Measurements from ENCODE around the gene PRR3.

PRR3 gene

DNA sequence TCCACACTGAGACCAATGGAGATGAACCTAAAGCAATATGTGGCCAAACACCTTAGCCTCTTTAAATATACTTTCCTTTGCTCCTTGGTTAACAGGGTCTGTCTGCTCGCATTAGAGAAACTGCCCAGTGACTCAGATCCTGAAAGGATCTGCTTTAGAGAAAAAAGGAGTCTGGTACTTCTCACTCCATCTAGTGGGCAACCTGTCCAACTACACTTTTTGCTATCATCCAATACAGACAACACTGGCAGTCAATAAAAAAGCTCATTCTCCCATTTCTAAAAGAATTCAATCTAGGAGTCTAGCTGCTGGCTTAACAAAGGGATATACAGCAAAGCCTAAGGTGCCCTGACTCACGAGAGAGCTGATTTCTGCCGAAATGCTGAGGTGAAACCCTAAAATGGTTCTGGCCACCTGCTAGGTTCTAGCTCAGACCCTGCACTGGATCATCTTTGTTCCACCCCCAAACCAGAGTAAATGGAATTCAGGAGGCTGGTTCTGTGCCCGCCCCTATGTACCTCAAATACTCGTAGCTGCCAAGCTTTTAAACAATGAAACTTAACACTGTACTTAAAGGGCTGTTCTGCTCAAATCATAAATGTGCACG, 12.3 kb upstream of the PRR3 start:
- no peak overlapping the region for H2AFZ ChIP-seq (ENCODE audit: low read depth, low read length)
- peak; percentile 33 for DNase-seq
- H3K9ac ChIP-seq (ENCODE audit: low read depth, low read length) = no peak overlapping the region
- no peak overlapping the region for H3K4me2 ChIP-seq (ENCODE audit: insufficient read depth, low read length)
- no peaks in the 10 kb centered on the region for H3K79me2 ChIP-seq (ENCODE audit: insufficient read depth, low read length)
- no peak overlapping the region for H3K27ac ChIP-seq (ENCODE audit: low read length)
- H3K4me1 ChIP-seq (ENCODE audit: insufficient read depth, low read length) = peaks cover 15% of the 10 kb centered on the region
- H3K36me3 ChIP-seq (ENCODE audit: insufficient read depth, low read length) = peaks cover 37% of the 10 kb centered on the region; the same call in 1 of the 2 replicates
- H4K20me1 ChIP-seq (ENCODE audit: insufficient read depth, low read length) = 0 out of 2 replicates have a peak, but pooled peaks cover 2% of the 10 kb centered on the region
- ATAC-seq (ENCODE audit: insufficient read depth, low read depth) = peak; percentile 71
- no peak overlapping the region for H3K4me3 ChIP-seq (ENCODE audit: low read depth in 1 of 2, low read length in 2 of 2)
- no peaks in the 10 kb centered on the region for H3K27me3 ChIP-seq (ENCODE audit: insufficient read depth, low read length, poor library complexity)
- H3K9me3 ChIP-seq (ENCODE audit: insufficient read depth, low read length, severe bottlenecking) = no peaks in the 10 kb centered on the region
- TF ChIP-seq CTCF (IDR thresholded peaks at IDR 0.05; ENCODE audit: borderline replicate concordance, extremely low read depth, low read length, poor library complexity, severe bottlenecking) = peak; percentile 85
- no peak for TF ChIP-seq EZH2 (IDR thresholded peaks at IDR 0.05; ENCODE audit: borderline replicate concordance, low read depth, low read length, severe bottlenecking)

- no peak overlapping the region for H3K4me3 ChIP-seq (ENCODE audit: low read depth in 1 of 2, low read length in 2 of 2)
- no peak for ATAC-seq (ENCODE audit: insufficient read depth, low read depth)
- no peak for DNase-seq
- H3K4me2 ChIP-seq (ENCODE audit: insufficient read depth, low read length) = no peak overlapping the region
- H3K27ac ChIP-seq (ENCODE audit: low read length) = no peak overlapping the region
- H3K79me2 ChIP-seq (ENCODE audit: insufficient read depth, low read length) = no peaks in the 10 kb centered on the region
- H3K4me1 ChIP-seq (ENCODE audit: insufficient read depth, low read length) = peaks cover 5% of the 10 kb centered on the region
- no peak overlapping the region for H3K9ac ChIP-seq (ENCODE audit: low read depth, low read length)
- peaks cover 63% of the 10 kb centered on the region for H3K36me3 ChIP-seq (ENCODE audit: insufficient read depth, low read length)
- H4K20me1 ChIP-seq (ENCODE audit: insufficient read depth, low read length) = peaks cover 4% of the 10 kb centered on the region; the same call in 1 of the 2 replicates
- TF ChIP-seq EZH2 (IDR thresholded peaks at IDR 0.05; ENCODE audit: borderline replicate concordance, low read depth, low read length, severe bottlenecking) (no peak), CTCF (IDR thresholded peaks at IDR 0.05; ENCODE audit: borderline replicate concordance, extremely low read depth, low read length, poor library complexity, severe bottlenecking) (no peak)
- H3K9me3 ChIP-seq (ENCODE audit: insufficient read depth, low read length, severe bottlenecking) = no peaks in the 10 kb centered on the region
- H3K27me3 ChIP-seq (ENCODE audit: insufficient read depth, low read length, poor library complexity) = no peaks in the 10 kb centered on the region
- H2AFZ ChIP-seq (ENCODE audit: low read depth, low read length) = no peak overlapping the region
Observed at GRCh38 chr6:30547454-30547853, 9.6 kb upstream of the PRR3 start.

DNA sequence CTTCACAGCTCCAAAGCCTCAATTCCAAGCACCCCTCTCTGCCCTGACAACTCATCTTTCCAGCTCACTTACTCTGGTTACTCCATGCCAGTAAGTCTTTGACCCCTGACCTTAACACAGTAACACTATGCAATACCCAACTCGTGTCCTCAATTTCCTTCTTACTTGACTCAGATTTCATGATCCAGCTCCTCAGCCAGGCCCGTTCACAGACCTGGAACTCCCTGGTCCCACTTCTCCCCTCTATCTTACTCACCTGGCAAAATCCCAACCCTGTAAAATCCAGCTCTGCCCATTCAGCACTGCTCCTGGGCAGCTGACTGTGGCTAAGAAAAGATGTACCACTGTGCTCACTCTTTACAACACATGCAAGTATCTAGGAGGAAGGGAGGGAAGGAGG, 8.7 kb upstream of the PRR3 start:
- ATAC-seq (ENCODE audit: insufficient read depth, low read depth) (no peak), DNase-seq (no peak)
- no peak overlapping the region for H3K4me3 ChIP-seq (ENCODE audit: low read depth in 1 of 2, low read length in 2 of 2)
- H3K9me3 ChIP-seq (ENCODE audit: insufficient read depth, low read length, severe bottlenecking) = no peaks in the 10 kb centered on the region
- no peak overlapping the region for H2AFZ ChIP-seq (ENCODE audit: low read depth, low read length)
- no peaks in the 10 kb centered on the region for H3K4me1 ChIP-seq (ENCODE audit: insufficient read depth, low read length)
- no peak overlapping the region for H3K9ac ChIP-seq (ENCODE audit: low read depth, low read length)
- H3K4me2 ChIP-seq (ENCODE audit: insufficient read depth, low read length) = no peak overlapping the region
- peaks cover 4% of the 10 kb centered on the region; the same call in 1 of the 2 replicates for H4K20me1 ChIP-seq (ENCODE audit: insufficient read depth, low read length)
- TF ChIP-seq EZH2 (IDR thresholded peaks at IDR 0.05; ENCODE audit: borderline replicate concordance, low read depth, low read length, severe bottlenecking) (no peak), CTCF (IDR thresholded peaks at IDR 0.05; ENCODE audit: borderline replicate concordance, extremely low read depth, low read length, poor library complexity, severe bottlenecking) (no peak)
- H3K27ac ChIP-seq (ENCODE audit: low read length) = no peak overlapping the region
- H3K36me3 ChIP-seq (ENCODE audit: insufficient read depth, low read length) = peaks cover 72% of the 10 kb centered on the region
- H3K27me3 ChIP-seq (ENCODE audit: insufficient read depth, low read length, poor library complexity) = no peaks in the 10 kb centered on the region
- H3K79me2 ChIP-seq (ENCODE audit: insufficient read depth, low read length) = no peaks in the 10 kb centered on the region

Measured in DND-41 (cell line).